Kasumi-1 (cell line): ENCODE results near the gene SAMMSON.

Source experiments
- DNase-seq, 2 experiments: peaks; one replicate each; lab custom pipeline; 2025; lab: John Stamatoyannopoulos, UW

SAMMSON gene

GRCh38 chr3:70090322-70090913 is 90.9 kb downstream of the SAMMSON start:
- peak; percentile 53 to 60 for DNase-seq

- no peak for DNase-seq
Observed at GRCh38 chr3:70094197-70094596, 94.7 kb downstream of the SAMMSON start.

- no peak for DNase-seq
Observed at GRCh38 chr3:70095260-70095659, 95.7 kb downstream of the SAMMSON start.

- no peak for DNase-seq
Observed at GRCh38 chr3:70096376-70097066, 97.0 kb downstream of the SAMMSON start.

GRCh38 chr3:70097084-70097483 is 97.6 kb downstream of the SAMMSON start:
- DNase-seq, result no peak

GRCh38 chr3:70108072-70108471 is 108.5 kb downstream of the SAMMSON start:
- no peak for DNase-seq

- DNase-seq, result no peak
Observed at GRCh38 chr3:70108546-70108945, 109.0 kb downstream of the SAMMSON start.

GRCh38 chr3:70110066-70110465 is 110.5 kb downstream of the SAMMSON start:
- DNase-seq, result no peak

- DNase-seq, result peak in 1 of 2 experiments; percentile 9
Observed at GRCh38 chr3:70111411-70111810, 111.9 kb downstream of the SAMMSON start.

- no peak for DNase-seq
Observed at GRCh38 chr3:70112751-70113150, 113.2 kb downstream of the SAMMSON start.

- DNase-seq, result no peak
Observed at GRCh38 chr3:70114431-70114830, 114.9 kb downstream of the SAMMSON start.

GRCh38 chr3:70119879-70120278 is 120.3 kb downstream of the SAMMSON start:
- no peak for DNase-seq
